GM12872 (cell line): Measurements from ENCODE around the gene IGFBPL1.

Source experiments
- TF ChIP-seq, protein P1 (sequence below): IDR thresholded peaks from 3 replicates; pipeline ENCODE4 v1.5.1; 2011; ENCODE audit warnings: low read depth, mild to moderate bottlenecking, low read length, moderate library complexity; ENCODE audit not compliant: insufficient read depth

IGFBPL1 gene

DNA sequence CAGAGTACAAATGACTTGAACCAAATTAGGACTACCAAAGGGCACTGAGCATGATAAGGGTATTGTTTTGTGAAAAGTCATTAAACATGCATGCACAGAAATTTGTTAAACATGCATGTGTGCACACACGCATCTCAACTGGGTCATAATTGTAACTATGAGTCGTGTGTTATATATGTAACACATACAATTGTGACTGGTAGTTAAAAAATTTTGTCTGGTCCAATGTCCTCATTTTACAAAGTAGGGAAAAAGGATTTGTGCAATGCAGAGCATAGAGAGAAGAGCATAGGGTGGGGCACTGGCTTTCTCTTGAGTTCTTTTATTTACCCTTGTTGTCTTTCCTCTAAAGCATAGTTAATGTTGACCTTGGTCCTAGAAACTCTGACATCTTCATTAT, 19.3 kb upstream of the IGFBPL1 start:
- TF ChIP-seq, protein P1, sequence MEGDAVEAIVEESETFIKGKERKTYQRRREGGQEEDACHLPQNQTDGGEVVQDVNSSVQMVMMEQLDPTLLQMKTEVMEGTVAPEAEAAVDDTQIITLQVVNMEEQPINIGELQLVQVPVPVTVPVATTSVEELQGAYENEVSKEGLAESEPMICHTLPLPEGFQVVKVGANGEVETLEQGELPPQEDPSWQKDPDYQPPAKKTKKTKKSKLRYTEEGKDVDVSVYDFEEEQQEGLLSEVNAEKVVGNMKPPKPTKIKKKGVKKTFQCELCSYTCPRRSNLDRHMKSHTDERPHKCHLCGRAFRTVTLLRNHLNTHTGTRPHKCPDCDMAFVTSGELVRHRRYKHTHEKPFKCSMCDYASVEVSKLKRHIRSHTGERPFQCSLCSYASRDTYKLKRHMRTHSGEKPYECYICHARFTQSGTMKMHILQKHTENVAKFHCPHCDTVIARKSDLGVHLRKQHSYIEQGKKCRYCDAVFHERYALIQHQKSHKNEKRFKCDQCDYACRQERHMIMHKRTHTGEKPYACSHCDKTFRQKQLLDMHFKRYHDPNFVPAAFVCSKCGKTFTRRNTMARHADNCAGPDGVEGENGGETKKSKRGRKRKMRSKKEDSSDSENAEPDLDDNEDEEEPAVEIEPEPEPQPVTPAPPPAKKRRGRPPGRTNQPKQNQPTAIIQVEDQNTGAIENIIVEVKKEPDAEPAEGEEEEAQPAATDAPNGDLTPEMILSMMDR: no peak

DNA sequence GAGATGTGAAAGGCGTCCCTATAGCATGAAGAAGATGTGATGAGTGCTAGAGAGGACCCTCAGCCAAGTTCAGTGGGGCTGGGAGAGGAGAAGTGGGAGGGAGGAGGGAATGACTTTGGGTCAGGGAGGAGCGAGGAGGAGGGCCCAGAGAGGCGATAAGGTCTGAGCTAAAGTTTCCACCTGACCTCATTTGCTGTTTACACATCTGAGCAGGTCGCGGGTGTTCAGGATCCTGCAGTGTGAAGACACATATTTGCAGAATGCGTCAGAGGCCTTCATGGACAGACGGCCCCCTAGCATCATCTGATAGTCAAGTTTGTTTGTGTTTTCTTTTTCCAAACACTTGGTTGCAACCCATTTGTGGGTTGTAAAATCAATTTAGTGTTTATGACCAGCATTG, 18.9 kb upstream of the IGFBPL1 start:
- TF ChIP-seq, protein P1: no peak

DNA sequence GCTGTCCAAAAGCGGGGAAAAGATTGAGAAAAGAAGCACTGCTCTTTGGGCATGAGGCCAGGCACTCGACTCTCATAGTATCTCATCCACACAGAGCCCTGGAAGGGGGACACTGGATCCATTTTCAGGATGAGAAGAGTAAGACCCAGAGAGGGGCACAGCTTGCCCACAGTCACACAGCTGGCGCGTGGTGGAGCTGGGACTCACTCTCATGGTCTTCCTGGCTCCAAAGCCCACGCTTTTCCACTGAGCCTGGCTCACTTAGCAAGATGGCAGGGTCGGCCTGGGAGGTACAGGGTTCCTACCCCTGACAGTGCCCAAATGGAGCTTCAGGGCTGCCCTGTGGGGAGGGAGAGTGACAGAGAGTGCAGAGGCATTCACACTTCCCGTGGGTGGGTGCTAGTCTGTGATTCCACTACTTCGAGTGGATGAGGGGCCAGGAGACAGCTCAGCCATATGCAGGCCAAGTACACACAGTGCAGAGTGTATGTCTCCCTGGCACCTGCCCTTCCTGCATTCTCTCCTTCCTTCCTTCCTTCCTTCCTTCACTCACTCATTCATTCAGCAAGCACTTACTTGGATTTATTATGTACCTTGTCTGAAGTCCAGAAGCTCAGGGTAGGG, 18.3 kb upstream of the IGFBPL1 start:
- TF ChIP-seq, protein P1: no peak

DNA sequence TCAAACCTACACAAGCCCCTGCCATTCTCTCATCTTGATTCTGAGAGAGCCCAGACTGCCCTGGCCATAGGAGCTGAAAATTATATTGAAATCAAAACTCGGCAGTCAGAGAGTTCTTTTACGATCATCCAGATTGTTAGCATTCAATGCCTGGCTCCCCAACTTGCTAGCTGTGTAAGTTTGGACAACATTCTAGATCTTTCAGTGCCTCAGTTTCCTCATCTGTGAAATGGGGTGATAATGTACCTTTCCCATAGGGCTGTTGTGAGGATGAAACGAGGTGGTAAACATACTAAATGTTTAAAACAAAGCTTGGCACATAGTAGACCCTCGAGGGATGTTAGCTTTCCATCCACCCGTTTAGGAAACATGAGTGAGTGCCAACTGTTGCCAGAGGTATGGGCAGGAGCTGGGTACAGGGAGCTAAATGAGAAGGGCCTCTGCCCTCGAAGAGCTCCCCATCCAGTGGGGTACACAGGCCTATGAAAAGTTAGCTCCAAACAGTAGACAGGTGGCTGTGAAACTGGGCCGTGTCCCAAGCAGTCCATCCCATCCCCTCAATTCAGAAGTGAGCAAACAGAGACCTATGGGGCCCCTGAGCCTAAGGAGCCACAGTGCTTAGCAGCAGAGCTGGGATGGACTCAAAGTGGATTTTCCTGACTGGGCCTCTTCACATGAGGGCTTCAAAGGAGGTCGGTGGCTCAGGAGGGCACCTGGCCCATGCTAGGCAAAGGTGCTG, 17.3 kb upstream of the IGFBPL1 start:
- TF ChIP-seq, protein P1: no peak

DNA sequence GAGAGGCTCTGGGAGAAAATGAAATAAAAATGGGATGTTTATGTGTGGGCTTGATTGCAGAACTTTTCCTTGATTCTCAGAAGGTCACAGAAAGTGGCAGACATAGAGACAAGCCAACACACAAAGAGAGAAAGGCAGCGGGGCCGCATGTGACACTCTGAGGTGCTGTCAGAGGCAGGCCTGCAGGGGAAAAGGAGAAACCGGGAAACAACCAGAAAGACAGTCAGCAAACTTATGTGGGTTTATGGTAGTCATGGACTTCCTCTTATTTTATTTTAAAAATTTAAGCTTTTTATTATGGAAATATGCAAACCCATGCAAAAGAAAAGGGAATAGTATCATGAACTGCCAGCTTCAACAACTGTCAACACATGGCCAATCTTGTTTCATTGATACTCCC, 16.3 kb upstream of the IGFBPL1 start:
- TF ChIP-seq, protein P1: no peak

DNA sequence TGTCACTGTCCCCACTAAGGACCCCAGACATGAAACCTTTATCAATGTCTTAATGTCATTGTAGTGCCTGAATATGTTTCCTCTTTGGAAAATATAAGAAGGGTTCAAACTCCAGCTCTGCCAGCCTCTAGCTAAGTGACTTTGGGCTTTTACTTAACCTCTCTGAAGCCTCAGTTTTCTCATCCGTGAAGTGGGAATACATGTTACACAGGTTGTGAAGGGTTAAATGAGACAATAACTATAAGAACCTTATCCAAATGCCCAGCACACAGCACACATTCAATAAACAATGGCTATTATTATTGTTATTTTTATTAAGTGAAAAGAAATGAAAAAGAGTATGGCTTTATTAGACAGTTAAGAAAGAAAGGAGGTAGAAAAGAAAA, 15.7 kb upstream of the IGFBPL1 start:
- TF ChIP-seq, protein P1: no peak

DNA sequence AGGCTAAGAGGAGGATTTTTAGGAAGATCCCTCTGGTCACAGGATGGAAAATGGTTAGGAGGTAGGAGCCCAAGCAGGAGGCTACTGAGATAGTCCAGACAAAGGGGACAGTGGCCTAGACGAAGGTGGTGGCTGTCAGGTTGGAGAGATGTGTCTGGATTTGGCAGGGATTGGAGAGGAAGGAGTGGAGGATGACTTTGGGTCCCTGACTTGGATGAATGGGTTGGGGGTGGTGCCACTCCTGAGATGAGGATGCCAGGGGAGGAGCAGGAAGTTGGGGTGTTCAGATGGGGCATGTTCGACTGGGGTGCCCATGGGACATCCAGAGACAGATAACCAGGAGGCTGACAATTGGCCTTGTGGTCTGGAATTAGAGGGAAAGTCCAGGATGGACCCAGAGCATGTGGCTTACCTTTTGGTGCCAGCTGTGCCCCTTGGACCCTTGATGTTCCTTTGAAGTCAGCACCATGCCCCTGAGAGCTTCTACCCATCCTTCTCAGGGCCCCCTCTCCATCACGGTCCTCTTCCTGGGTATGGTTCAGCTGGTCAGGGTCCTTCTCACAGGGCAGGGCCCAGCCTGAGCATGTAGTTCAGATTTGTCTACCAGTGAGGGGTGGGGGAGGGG, 15.1 kb upstream of the IGFBPL1 start:
- TF ChIP-seq, protein P1: no peak
